CD4-positive, alpha-beta T cell treated with Interleukin-10 for 1 hour (primary cell): ENCODE measurements around the gene ZNF777.

Experiments used
- DNase-seq: peaks from one replicate; pipeline ENCODE4 v3.0.0-alpha.2; 2020

ZNF777 gene

GRCh38 chr7:149475121-149476045 is 14.5 kb upstream of the ZNF777 start:
- no peak for DNase-seq

GRCh38 chr7:149474309-149475120 is 13.7 kb upstream of the ZNF777 start:
- DNase-seq = no peak

GRCh38 chr7:149473251-149473650 is 12.4 kb upstream of the ZNF777 start:
- no peak for DNase-seq

GRCh38 chr7:149471289-149471953 is 10.6 kb upstream of the ZNF777 start:
- no peak for DNase-seq

- DNase-seq = no peak
Measured at GRCh38 chr7:149469806-149470205, 8.9 kb upstream of the ZNF777 start.

- no peak for DNase-seq
Measured at GRCh38 chr7:149468208-149468607, 7.3 kb upstream of the ZNF777 start.

- DNase-seq = no peak
Measured at GRCh38 chr7:149467321-149467859, 6.5 kb upstream of the ZNF777 start.

GRCh38 chr7:149466364-149466763 is 5.5 kb upstream of the ZNF777 start:
- DNase-seq = no peak

GRCh38 chr7:149463500-149464161 is 2.8 kb upstream of the ZNF777 start:
- no peak for DNase-seq

GRCh38 chr7:149462101-149462520 is 1.2 kb upstream of the ZNF777 start:
- no peak for DNase-seq

GRCh38 chr7:149459540-149460452 is 1.1 kb downstream of the ZNF777 start:
- no peak for DNase-seq

GRCh38 chr7:149459201-149459539 is 1.7 kb downstream of the ZNF777 start:
- no peak for DNase-seq

- DNase-seq = no peak
Measured at GRCh38 chr7:149458235-149458634, 2.6 kb downstream of the ZNF777 start.

- DNase-seq = no peak
Measured at GRCh38 chr7:149457766-149458165, 3.1 kb downstream of the ZNF777 start.

GRCh38 chr7:149456506-149457421 is 4.1 kb downstream of the ZNF777 start:
- DNase-seq = no peak

- no peak for DNase-seq
Measured at GRCh38 chr7:149455175-149455950, 5.5 kb downstream of the ZNF777 start.

- DNase-seq = no peak
Measured at GRCh38 chr7:149454750-149455149, 6.1 kb downstream of the ZNF777 start.

GRCh38 chr7:149454006-149454405 is 6.9 kb downstream of the ZNF777 start:
- no peak for DNase-seq

GRCh38 chr7:149450821-149451220 is 10.0 kb downstream of the ZNF777 start:
- no peak for DNase-seq

- DNase-seq = no peak
Measured at GRCh38 chr7:149449897-149450296, 11.0 kb downstream of the ZNF777 start.
